NCI-H510A treated with DMSO at 0.1 percent for 48 hours (cell line): Measurements from ENCODE around the gene C10orf120.

ENCODE experiments used
- DNase-seq: peaks from one replicate; lab custom pipeline; 2025; lab: John Stamatoyannopoulos, UW

The C10orf120 gene

GRCh38 chr10:122699796-122700455 is at the start of gene C10orf120:
C10orf120 (minus strand) TSS chr10:122699846; CDS start chr10:122699790, 56 bp downstream.
- DNase-seq: no peak

- DNase-seq: no peak
Observed at GRCh38 chr10:122748496-122748895, 48.9 kb upstream of the C10orf120 start.

GRCh38 chr10:122746408-122746807 is 46.8 kb upstream of the C10orf120 start:
- no peak for DNase-seq

GRCh38 chr10:122744257-122744656 is 44.6 kb upstream of the C10orf120 start:
- DNase-seq: no peak

- no peak for DNase-seq
Observed at GRCh38 chr10:122740640-122741039, 41.0 kb upstream of the C10orf120 start.

GRCh38 chr10:122738031-122738430 is 38.4 kb upstream of the C10orf120 start:
- no peak for DNase-seq

GRCh38 chr10:122733931-122734665 is 34.5 kb upstream of the C10orf120 start:
- no peak for DNase-seq

GRCh38 chr10:122733443-122733842 is 33.8 kb upstream of the C10orf120 start:
- DNase-seq: no peak

GRCh38 chr10:122730238-122730637 is 30.6 kb upstream of the C10orf120 start:
- no peak for DNase-seq

GRCh38 chr10:122729126-122729525 is 29.5 kb upstream of the C10orf120 start:
- DNase-seq: no peak

GRCh38 chr10:122727426-122727825 is 27.8 kb upstream of the C10orf120 start:
- DNase-seq: no peak

GRCh38 chr10:122725768-122726167 is 26.1 kb upstream of the C10orf120 start:
- no peak for DNase-seq

GRCh38 chr10:122725006-122725405 is 25.4 kb upstream of the C10orf120 start:
- DNase-seq: no peak

- DNase-seq: no peak
Observed at GRCh38 chr10:122721111-122721510, 21.5 kb upstream of the C10orf120 start.

- DNase-seq: no peak
Observed at GRCh38 chr10:122716025-122716424, 16.4 kb upstream of the C10orf120 start.

- DNase-seq: no peak
Observed at GRCh38 chr10:122715576-122715975, 15.9 kb upstream of the C10orf120 start.

- no peak for DNase-seq
Observed at GRCh38 chr10:122713091-122713885, 13.6 kb upstream of the C10orf120 start.

- no peak for DNase-seq
Observed at GRCh38 chr10:122710576-122710975, 10.9 kb upstream of the C10orf120 start.

GRCh38 chr10:122709971-122710370 is 10.3 kb upstream of the C10orf120 start:
- no peak for DNase-seq

- no peak for DNase-seq
Observed at GRCh38 chr10:122707535-122707934, 7.9 kb upstream of the C10orf120 start.

- DNase-seq: no peak
Observed at GRCh38 chr10:122706947-122707346, 7.3 kb upstream of the C10orf120 start.

- no peak for DNase-seq
Observed at GRCh38 chr10:122706467-122706866, 6.8 kb upstream of the C10orf120 start.
